ENCODE results near the gene LENG9.

The LENG9 gene

DNA sequence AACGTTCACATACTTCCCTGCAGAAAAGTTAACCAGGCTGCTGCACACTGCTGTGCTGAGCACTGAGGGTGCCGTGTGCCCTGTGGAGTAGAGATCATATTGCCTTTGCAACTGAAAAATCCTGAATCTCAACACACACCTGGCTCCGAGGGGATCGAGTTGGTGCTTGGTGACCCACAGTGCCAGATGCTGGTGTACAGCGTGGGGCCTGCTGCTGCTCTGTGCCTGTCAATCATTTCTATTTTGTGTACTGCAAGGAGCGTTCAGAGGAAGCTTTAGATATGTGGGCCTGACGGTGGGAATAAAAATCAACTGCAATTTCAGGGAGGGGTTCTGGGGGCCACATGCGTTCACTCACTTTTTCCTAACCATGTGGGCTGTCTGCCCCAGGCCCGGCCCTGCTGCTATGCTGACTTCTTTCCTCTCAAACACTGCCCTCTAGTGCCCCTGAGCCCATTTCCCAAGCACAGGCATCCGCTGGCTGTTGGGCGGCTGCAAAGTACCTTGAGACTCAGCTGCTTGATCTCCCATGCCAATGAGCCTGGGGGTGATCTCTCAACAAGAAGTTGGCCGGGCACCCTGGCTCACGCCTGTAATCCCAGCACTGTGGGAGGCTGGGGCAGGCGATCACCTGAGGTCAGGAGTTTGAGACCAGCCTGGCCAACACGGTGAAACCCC, 24.3 kb downstream of the LENG9 start:
- DNase-seq, result peak; percentile 23

GRCh38 chr19:54436628-54437252, 26.8 kb downstream of the LENG9 start:
- DNase-seq, result no peak

GRCh38 chr19:54436031-54436523, 27.5 kb downstream of the LENG9 start:
- DNase-seq, result no peak

- DNase-seq, result no peak
These were observed 28.0 kb downstream of the LENG9 start for GRCh38 chr19:54435551-54436016.

DNA sequence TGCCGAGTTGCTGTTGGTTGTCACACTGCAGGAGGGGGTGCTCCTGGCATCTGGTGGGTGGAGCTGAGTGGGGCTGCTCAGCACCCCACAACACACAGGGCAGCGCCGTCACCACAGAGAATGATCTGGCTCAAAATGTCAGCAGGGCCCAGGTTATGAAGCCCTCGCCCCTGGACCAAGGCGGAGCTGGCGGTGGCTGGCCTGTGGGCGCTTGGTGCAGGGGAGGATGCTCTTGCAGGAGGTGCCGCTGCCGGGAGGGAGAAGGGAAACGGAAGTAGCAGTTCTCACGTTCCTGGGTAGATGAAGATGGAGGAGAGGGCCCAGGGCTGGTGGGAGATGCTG, 28.7 kb downstream of the LENG9 start:
- no peak for DNase-seq

DNA sequence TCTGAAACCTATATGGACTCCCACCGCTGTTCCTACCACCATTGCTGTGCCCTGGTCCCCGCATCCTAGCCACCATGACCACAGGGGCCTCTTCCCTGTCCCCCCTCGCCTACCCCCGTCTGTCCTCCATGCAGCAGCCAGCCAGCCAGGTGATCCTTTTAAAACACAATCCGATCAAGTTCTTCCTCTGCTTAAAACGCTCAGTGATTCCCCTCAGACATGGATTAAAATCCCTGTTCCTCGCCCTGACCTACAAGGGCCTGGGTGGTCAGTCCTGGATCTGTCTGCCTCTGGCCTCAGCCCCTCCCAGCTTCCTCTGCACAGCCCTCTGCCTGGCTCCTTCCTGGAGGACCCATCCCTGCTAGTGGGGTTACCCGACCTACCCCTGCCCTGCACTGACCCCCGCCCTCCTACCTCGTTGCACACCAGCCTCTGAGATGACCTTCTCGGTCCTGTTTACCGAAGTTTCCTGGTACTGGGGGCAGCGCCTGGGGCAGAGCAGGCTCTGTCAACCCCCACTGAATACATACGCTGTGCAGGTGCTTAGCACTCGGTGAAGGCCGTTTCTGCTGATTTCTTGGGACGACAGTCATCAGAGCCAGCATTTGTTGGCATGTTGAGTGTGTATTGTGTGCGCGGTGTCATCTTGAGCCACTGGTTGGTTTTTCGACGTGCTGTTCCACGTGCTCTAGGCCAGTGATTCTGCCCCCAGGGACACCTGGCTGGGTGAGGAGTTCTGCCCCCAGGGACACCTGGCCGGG, 29.3 kb downstream of the LENG9 start:
- DNase-seq, result no peak

- DNase-seq, result no peak
These were observed 29.9 kb downstream of the LENG9 start for GRCh38 chr19:54433697-54434096.

- DNase-seq, result no peak
These were observed 31.3 kb downstream of the LENG9 start for GRCh38 chr19:54432144-54432738.

DNA sequence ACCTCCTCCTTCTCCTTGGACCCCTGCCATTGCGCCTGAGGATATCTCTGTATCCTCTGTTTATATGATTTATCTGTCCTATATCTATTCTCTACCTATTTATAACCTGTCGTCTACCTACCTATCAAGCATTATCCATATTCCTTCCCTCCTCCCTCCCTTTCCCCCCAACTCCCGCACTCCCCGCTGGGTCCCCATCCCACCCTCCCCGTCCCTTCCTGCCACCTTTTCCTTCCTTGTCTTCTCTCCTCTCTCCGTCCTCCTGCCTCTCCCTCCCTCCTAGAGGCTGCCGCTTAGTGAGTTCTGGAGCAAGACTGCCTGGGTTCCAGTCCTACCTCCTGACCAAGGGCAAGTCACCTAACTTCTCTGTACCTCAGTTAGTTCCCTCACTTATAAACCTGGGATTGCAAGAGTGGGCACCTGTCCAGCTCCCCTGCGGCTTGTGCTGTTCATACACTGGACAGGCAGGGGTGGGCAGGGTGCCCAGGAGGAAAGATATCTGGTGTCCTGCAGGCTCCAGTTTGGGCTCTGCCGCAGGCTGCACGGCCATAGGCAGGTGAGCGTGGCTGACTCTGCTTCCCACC, 32.2 kb downstream of the LENG9 start:
- no peak for DNase-seq

GRCh38 chr19:54430306-54431254, 33.0 kb downstream of the LENG9 start:
- no peak for DNase-seq

DNA sequence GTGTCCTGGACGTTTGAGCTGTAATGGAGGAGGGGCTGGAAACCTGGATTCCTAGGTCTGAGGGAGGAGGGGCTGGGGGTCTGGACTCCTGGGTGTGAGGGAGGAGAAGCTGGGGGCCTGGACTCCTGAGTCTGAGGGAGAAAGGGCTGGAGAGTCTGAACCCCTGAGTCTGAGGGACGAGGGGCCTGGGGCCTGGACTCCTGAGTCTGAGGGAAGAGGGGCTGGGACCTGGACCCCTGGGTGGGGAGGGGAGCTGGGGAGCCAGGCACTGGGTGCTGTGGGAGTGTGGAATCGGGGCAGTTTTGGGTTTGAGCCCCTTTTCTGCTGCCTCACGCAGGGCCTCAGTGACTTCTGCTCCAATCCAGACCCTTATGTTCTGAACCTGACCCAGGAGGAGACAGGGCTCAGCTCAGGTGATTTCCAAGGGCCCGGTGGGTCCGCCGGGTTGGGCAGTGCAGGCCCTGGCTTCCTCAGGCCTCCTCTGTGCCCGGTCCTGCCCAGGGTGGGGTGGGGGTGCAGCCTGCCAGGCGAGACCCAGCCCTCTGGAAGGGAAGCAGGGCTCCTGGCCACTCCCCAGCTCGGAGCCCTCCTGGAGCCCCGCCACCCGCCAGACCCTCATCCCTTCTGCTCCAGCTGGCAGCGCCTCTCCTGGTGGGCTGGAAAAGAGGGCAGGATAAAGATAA, 33.9 kb downstream of the LENG9 start:
- no peak for DNase-seq

GRCh38 chr19:54429176-54429495, 34.4 kb downstream of the LENG9 start:
- no peak for DNase-seq

DNA sequence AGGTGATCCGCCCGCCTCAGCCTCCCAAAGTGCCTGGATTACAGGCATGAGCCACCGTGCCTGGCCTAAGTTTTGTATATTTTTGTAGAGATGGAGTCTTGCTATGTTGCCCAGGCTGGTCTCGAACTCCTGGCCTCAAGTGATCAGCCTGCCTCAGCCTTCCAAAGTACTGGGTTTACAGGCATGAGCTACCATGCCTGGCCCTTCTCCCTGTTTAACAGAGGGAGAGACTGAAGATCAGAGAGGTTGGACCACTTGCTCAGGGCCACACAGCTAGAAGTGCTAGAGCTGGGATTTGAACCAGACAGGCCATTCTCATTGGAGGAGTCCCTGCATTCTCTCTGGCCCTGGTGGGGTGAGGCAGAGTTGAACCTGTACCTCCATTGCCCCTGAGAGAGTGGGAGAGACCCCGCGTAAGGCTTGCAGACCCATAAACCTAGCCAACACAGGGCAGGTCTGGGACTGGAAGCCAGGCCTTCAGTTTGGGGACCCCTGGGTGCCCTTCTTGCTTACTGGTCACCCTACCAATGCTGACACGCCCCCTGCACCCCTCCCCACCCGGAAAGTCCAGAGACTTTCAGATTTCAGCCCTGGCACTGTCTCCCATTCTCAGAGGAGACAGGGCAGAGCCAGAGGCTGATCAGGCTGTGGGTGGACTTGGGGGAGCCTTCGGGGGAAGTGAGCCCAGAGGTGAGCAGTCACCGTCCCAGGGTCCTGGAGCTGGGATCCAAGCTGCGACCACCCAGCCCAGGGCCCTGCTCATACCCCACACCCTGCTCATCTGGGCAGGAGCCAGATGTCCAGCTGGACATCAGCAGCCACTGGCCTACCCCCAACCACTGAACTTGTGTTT, 35.0 kb downstream of the LENG9 start:
- DNase-seq, result no peak

- no peak for DNase-seq
These were observed 36.0 kb downstream of the LENG9 start for GRCh38 chr19:54427586-54427985.

- DNase-seq, result no peak
These were observed 37.2 kb downstream of the LENG9 start for GRCh38 chr19:54426291-54426931.

GRCh38 chr19:54425382-54425723, 38.2 kb downstream of the LENG9 start:
- no peak for DNase-seq

GRCh38 chr19:54424660-54425381, 38.8 kb downstream of the LENG9 start:
- DNase-seq, result no peak

- no peak for DNase-seq
These were observed 39.4 kb downstream of the LENG9 start for GRCh38 chr19:54424201-54424600.

DNA sequence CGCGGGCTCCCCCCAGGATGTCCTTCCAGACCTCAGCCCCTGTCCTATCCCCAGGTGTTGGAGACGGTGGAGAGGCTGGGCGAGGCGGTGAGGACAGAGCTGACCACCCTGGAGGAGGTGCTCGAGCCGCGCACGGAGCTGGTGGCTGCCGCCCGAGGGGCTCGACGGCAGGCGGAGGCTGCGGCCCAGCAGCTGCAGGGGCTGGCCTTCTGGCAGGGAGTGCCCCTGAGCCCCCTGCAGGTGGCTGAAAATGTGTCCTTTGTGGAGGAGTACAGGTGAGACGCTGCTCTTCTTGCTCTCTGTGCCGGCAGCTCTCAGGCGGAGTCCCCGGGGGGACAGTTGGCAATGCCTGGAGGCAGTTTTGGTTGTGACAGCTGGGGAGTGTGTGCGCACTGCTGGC, 41.4 kb downstream of the LENG9 start:
- no peak for DNase-seq

Measured in fibroblast of skin of abdomen (primary cell).